ENCODE data around the gene PXN.
"Not testable (repeated sequence)": the region's sequence is repeated elsewhere in the genome, so short reads cannot be mapped to it uniquely, and the experiment has no call there.

The PXN gene

GRCh38 chr12:120247183-120247582 is 18.3 kb downstream of the PXN start:
- H3K4me3 ChIP-seq (ENCODE audit: low read depth, low read length): no peak overlapping the region
- TF ChIP-seq, protein P1, sequence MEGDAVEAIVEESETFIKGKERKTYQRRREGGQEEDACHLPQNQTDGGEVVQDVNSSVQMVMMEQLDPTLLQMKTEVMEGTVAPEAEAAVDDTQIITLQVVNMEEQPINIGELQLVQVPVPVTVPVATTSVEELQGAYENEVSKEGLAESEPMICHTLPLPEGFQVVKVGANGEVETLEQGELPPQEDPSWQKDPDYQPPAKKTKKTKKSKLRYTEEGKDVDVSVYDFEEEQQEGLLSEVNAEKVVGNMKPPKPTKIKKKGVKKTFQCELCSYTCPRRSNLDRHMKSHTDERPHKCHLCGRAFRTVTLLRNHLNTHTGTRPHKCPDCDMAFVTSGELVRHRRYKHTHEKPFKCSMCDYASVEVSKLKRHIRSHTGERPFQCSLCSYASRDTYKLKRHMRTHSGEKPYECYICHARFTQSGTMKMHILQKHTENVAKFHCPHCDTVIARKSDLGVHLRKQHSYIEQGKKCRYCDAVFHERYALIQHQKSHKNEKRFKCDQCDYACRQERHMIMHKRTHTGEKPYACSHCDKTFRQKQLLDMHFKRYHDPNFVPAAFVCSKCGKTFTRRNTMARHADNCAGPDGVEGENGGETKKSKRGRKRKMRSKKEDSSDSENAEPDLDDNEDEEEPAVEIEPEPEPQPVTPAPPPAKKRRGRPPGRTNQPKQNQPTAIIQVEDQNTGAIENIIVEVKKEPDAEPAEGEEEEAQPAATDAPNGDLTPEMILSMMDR (IDR thresholded peaks at IDR 0.05; ENCODE audit: control insufficient read depth, extremely low read depth, insufficient read depth): no peak
- no peak for DNase-seq (ENCODE audit: low read depth)

DNA sequence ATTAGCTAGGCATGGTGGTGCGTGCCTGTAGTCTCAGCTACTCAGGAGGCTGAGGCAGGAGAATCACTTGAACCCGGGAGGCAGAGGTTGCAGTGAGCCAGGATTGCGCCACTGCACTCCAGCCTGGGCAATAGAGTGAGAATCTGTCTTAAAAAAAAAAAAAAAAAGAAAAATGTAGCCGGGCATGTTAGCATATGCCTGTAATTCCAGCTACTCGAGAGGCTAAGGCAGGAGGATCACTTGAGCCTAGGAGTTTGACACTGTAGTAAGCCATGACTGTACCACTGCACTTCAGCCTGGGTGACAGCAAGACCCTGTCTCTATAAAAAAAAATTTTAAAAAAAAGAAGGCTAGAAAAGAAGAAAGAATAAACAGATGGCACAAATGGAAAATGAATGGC is 18.8 kb downstream of the PXN start:
- H3K4me3 ChIP-seq (ENCODE audit: low read depth, low read length); DNase-seq (ENCODE audit: low read depth): not testable (repeated sequence)

DNA sequence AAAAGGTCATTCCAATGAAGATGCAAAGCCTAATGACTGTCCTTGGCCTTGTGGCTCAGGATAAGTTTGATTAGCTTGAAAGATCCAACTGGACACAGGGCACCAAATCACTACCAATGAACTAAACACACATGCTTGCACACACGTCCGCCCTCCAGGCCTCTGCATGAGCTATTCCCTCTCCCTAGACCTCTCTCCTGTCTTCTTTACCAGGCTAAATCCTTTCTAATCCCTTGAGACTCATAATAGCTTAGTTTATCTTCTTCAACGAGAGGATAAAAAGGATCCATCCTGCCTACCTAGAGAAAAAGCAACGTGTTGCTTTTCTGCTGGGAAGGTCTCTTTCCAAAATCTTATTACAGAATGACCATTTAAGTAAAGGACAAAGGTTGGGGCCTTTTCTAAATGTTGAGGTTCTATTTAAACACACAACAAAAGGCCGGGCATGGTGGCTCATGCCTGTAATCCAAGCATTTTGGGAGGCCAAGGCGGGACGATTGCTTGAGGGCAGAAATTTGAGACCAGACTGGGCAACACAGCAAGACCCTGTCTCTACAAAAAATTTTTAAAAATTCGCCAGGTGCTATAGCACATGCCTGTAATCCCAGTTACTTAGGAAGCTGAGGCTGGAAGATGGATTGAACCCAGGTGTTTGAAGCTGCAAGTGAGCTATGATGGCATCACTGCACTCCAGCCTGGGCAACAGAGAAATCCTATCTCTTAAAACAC is 22.4 kb downstream of the PXN start:
- no peak for DNase-seq (ENCODE audit: low read depth)
- H3K4me3 ChIP-seq (ENCODE audit: low read depth, low read length): no peak overlapping the region
- TF ChIP-seq, protein P1 (IDR thresholded peaks at IDR 0.05; ENCODE audit: control insufficient read depth, extremely low read depth, insufficient read depth): no peak

DNA sequence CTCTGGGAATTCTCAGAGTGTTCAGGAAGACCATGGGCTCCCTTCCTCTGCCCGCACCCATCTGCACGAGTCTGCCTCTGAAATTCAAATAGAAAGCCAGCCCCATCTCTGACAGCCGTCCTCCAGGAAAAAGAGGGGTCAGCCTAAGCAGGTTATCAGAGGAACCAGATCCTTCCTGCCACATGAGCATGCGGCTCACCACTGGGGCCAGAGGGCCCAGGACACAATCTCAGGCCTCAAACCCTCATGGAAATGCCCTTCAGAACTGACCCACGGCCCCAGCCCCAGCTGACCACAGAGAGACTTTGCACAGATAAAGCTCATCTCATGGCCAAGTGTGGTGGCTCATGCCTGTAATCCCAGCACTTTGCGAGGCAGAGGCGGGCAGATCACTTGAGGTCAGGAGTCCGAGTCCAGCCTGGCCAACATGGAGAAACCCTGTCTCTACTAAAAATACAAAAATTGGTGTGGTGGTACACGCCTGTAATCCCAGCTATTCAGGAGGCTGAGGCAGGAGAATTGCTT is 23.2 kb downstream of the PXN start:
- H3K4me3 ChIP-seq (ENCODE audit: low read depth, low read length): no peak overlapping the region
- TF ChIP-seq, protein P1 (IDR thresholded peaks at IDR 0.05; ENCODE audit: control insufficient read depth, extremely low read depth, insufficient read depth): no peak
- DNase-seq (ENCODE audit: low read depth): no peak

- TF ChIP-seq, protein P1 (IDR thresholded peaks at IDR 0.05; ENCODE audit: control insufficient read depth, extremely low read depth, insufficient read depth): no peak
- H3K4me3 ChIP-seq (ENCODE audit: low read depth, low read length): no peak overlapping the region
- no peak for DNase-seq (ENCODE audit: low read depth)
Measured at GRCh38 chr12:120241561-120242274, 23.8 kb downstream of the PXN start.

DNA sequence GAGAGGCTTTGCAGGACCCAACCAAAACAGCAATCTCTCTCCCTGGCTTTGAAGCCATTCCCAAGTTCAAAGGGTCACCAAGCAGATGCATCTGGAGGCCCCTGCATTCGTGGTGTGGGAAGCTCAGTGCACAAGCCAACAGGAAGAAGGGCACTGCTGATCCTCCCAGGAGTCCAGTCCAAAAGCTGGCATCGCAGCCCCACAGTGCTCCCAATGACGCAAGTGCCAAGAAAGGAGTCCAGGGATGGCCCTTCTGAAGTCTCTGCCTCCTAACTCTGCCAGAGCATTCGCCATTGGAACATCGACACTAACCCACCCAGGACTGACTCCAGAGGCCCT is 25.1 kb downstream of the PXN start:
- no peak for DNase-seq (ENCODE audit: low read depth)
- TF ChIP-seq, protein P1 (IDR thresholded peaks at IDR 0.05; ENCODE audit: control insufficient read depth, extremely low read depth, insufficient read depth): no peak
- H3K4me3 ChIP-seq (ENCODE audit: low read depth, low read length): no peak overlapping the region

GRCh38 chr12:120239776-120240494 is 25.6 kb downstream of the PXN start:
- TF ChIP-seq, protein P1 (IDR thresholded peaks at IDR 0.05; ENCODE audit: control insufficient read depth, extremely low read depth, insufficient read depth): no peak
- no peak overlapping the region for H3K4me3 ChIP-seq (ENCODE audit: low read depth, low read length)
- DNase-seq (ENCODE audit: low read depth): no peak

Data from LNCaP clone FGC (cell line).